Activated CD4-positive, CD25-positive, alpha-beta regulatory T cell treated with anti-CD3 and anti-CD28 coated beads, Interleukin-2, amount 50 U/mL, for 16 hours (primary cell): ENCODE measurements around the gene CIBAR2.

ENCODE experiments used
- DNase-seq: peaks from one replicate; pipeline ENCODE4 v3.0.0-alpha.2; 2020; ENCODE audit warnings: low read depth, low spot score

The CIBAR2 gene

GRCh38 chr16:85083051-85083639 lies 29.1 kb downstream of the CIBAR2 start:
- no peak for DNase-seq

- no peak for DNase-seq
Measured at GRCh38 chr16:85082173-85083050, 29.9 kb downstream of the CIBAR2 start.

GRCh38 chr16:85081765-85082164 lies 30.5 kb downstream of the CIBAR2 start:
- DNase-seq = no peak

- DNase-seq = no peak
Measured at GRCh38 chr16:85081038-85081437, 31.2 kb downstream of the CIBAR2 start.

GRCh38 chr16:85079785-85080570 lies 32.3 kb downstream of the CIBAR2 start:
- DNase-seq = no peak

- no peak for DNase-seq
Measured at GRCh38 chr16:85078952-85079351, 33.3 kb downstream of the CIBAR2 start.

GRCh38 chr16:85078226-85078625 lies 34.0 kb downstream of the CIBAR2 start:
- no peak for DNase-seq

DNA sequence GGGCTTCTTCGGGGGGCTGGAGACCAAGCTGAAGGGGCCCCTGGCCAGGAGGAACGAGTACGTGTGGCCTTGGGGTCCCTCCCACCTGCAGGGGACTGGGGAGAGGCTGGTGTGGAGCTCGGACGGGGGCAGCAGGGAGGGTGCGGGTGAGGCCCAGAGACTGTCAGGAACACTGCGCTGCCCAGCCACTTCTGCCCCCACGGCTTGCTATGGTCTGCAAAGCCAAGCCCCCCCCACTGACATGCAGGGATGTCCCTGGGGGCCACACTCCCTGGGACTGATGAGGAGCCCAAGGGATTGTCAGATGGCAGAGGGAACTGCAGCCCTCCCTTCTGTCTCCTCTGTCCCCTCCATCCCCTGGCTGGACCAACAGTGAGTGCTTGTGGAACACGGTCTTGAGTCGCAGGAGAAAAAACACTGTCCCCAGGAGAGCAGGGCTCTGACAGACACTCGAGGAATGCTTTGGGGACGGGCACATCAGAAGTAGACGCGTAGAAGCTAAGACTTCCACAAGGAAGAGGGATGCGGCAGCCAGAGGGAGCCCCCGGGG lies 34.6 kb downstream of the CIBAR2 start:
- DNase-seq = no peak

DNA sequence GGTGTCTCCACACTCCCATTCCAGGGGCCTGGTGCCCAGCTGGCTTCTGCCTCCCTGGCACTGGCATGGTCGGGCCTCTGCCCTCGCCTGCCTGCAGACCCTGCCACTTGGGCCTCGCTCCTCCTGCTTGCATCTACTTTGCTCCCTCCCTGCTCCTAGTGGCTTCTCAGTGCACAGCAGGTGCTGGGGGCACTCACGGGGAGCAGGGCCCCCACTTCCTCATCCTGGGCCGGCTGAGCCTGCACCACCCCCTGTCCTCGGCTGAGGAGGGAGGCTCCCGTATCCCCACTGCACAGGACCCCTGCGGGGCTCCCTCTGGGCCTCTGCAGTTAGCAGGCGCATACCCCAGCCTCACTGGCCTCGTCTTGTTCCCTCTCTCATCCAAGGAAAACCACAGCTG lies 35.2 kb downstream of the CIBAR2 start:
- DNase-seq = no peak

- DNase-seq = no peak
Measured at GRCh38 chr16:85075236-85075924, 36.9 kb downstream of the CIBAR2 start.

GRCh38 chr16:85074225-85074914 lies 37.9 kb downstream of the CIBAR2 start:
- no peak for DNase-seq

DNA sequence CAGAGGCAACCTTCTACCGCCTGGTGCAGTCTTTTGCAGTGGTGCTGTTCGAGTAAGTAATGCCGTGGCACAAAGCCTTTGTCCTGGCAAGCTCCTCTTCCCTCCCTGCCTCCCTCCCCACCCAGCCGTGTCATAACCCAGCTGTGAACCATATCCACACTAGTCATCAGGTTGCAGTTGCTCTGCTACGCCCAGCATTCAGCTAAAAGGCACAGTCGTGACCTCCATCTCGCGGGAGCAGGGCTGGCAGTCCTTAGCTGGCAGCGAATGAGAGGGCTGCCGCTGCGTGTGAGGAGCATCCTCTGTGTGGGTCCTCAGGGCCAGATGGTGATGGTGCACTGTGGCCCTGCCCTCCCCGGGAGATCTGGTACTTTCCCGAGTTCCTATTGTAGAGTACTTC lies 39.3 kb downstream of the CIBAR2 start:
- no peak for DNase-seq

- no peak for DNase-seq
Measured at GRCh38 chr16:85072076-85072860, 40.0 kb downstream of the CIBAR2 start.

GRCh38 chr16:85069171-85069570 lies 43.1 kb downstream of the CIBAR2 start:
- DNase-seq = no peak

DNA sequence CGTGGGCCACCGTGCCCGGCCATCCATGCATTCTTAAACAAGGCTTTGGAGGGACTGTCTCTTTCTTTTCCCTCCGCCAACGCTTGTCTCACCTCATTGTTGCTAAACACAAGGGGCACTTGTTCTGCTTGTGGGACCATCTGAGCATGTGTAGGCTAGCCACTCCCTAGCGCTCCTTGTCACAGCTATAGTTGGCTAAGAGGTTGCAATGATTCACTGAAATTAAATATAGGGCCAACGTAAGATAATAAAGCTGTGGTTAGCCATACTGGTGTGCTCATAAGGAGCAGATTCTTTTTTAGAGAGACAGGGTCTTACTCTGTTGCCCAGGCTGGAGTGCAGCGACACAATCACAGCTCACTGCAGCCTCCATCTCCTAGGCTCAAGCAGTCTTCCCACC lies 43.5 kb downstream of the CIBAR2 start:
- DNase-seq = no peak

GRCh38 chr16:85067426-85067825 lies 44.8 kb downstream of the CIBAR2 start:
- DNase-seq = no peak

GRCh38 chr16:85067024-85067423 lies 45.2 kb downstream of the CIBAR2 start:
- DNase-seq = no peak

DNA sequence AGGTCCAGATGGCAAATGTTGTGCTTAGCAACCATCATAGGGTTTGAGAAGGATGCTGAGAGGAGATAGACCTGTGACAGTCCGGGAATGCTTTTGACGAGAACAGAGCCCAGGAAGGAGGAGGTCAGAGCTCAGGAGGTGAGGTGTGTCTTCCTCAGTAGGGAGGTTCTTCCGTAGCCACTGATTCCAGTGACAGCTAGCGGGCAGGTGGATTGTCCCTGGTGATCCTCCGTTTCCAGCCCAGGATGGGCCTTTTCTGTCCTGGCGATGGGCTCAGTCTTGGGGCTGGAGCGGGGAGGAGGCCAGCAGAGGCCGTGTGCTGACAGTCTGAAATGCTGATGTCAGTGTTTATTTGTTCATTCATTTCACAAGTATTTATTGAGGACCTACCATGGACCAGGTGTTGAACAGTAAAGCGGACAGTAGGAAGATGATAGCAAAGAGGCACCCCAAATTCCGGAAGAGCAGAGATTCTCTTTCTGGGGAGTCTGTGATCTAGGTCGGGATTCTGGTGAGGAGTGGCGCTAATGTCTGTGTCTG lies 45.9 kb downstream of the CIBAR2 start:
- DNase-seq = no peak

GRCh38 chr16:85065099-85065498 lies 47.2 kb downstream of the CIBAR2 start:
- no peak for DNase-seq

DNA sequence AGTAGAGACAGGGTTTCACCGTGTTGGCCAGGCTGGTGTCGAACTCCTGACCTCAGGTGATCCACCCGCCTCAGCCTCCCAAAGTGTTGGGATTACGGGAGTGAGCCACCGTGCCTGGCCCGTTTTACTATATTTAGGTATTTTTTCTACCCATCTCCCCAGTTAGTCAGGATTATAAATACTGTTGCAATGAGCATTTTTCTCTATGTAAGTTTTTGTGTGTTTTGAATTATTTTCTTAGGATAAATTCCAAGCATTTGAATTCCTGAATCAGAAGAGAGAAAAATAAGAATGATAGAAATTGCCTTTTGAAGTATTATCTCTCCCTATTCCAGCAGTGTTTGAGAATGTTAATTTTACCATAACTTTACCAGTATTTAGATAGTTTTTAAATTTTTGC lies 48.1 kb downstream of the CIBAR2 start:
- DNase-seq = no peak
